WI38 (cell line): ENCODE measurements around the gene LARP1B.
"Not testable (repeated sequence)": the region's sequence is repeated elsewhere in the genome, so short reads cannot be mapped to it uniquely, and the experiment has no call there.

ENCODE experiments used
- H3K4me3 ChIP-seq: 2 replicates; pipeline ENCODE4 v1.5.1; 2011; ENCODE audit warnings: low read depth, mild to moderate bottlenecking, control low read depth, low read length
- TF ChIP-seq, protein P1 (sequence below): IDR thresholded peaks from 2 replicates; pipeline ENCODE4 v1.5.1; 2012; ENCODE audit warnings: low read depth, mild to moderate bottlenecking, control low read depth, low read length

Gene LARP1B

DNA sequence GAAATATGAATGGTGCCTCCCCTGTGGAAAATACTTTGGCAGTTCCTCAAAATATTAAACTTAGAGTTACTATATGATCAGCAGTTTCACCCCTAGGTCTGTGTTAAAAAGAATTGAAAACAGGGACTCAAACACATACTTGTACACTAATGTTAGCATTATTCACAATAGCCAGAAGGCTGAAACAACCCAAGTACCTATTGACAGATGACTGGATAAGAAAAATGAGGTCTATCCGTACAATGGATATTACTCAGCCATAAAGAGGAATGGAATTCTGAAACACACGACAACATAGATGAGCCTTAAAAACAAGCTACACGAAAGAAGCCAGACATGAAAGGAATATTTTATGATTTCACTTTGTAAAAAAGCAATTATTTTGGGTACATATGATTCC lies 171.6 kb downstream of the LARP1B start:
- TF ChIP-seq, protein P1, sequence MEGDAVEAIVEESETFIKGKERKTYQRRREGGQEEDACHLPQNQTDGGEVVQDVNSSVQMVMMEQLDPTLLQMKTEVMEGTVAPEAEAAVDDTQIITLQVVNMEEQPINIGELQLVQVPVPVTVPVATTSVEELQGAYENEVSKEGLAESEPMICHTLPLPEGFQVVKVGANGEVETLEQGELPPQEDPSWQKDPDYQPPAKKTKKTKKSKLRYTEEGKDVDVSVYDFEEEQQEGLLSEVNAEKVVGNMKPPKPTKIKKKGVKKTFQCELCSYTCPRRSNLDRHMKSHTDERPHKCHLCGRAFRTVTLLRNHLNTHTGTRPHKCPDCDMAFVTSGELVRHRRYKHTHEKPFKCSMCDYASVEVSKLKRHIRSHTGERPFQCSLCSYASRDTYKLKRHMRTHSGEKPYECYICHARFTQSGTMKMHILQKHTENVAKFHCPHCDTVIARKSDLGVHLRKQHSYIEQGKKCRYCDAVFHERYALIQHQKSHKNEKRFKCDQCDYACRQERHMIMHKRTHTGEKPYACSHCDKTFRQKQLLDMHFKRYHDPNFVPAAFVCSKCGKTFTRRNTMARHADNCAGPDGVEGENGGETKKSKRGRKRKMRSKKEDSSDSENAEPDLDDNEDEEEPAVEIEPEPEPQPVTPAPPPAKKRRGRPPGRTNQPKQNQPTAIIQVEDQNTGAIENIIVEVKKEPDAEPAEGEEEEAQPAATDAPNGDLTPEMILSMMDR: no peak
- no peak overlapping the region for H3K4me3 ChIP-seq

DNA sequence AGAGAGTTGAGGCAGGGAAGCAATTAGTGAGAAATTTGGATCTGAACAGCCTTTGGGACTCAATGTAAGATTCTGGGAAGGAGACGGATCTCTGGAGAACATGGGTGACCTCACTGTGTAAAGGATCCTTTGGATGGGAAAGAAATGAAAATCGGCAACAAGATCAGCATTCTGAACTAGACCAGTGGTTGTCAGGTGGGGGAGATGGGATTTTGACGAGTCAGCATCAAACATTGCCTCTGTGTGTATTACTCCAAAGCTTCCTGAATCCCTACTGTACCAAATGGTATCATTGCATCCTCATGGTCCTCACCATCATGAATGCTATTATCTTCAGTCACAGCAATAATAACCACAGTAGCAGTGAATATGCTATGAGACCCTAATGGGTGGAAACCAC lies 173.7 kb downstream of the LARP1B start:
- TF ChIP-seq, protein P1: no peak
- H3K4me3 ChIP-seq: no peak overlapping the region

DNA sequence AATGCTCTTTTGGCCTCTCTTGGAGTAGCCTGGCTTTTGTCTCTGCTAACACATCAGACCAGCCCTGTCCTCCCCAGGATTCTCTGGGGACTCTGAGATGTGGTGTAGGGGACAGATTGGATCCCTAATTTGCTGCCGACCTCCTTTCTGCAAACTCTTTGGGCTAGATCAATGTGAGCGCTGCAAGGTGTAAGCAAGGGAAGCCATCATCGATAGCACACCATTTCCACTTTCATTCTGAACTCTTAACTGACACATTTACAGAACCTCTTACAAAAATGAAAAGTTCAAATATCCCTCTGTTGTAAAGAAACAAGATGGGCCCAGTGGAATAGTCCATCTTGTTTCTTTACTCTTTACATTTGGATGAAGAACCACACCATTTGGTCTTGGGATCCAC lies 179.9 kb downstream of the LARP1B start:
- H3K4me3 ChIP-seq: no peak overlapping the region
- TF ChIP-seq, protein P1: no peak

DNA sequence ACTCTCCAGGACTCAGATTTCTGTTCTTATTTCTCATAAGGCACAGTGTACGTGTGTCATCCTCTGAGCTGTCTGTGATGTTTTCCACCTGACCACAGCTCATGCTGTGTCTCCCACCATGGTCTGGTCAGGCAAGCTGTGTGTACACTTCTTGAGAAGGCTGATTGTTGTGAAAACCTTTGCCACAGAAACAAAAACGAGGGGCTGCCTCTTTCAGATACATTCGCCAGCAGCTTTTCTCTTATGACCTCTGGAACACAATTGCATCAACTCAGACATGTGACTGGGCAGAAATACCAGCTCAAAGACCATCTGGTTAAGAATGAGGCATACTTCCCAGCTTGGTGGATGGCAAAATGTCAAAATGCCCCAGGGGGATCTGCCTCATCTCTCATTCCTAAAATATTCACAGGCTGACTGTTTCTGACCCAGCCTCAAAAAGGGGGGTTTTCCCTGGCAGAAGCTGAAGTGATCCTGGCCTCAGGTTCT lies 180.4 kb downstream of the LARP1B start:
- TF ChIP-seq, protein P1: no peak
- H3K4me3 ChIP-seq: no peak overlapping the region

DNA sequence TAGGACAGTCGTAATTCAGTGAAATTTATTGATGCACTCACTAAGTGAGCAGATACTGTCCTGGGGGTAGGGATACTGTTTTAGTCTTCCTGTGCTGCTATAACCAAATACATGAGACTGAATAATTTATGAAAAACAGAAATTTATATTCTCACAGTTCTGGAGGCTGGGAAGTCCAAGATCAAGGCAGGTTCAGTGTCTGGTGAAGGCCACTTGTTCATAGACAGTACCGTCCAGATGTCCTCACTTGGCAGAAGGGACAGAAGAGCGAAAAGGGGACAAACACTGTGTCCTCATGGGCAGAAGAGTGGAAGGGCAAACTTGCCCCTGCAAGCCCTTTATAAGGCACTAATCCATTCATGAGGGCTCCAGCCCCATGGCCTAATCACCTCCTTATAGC lies 180.9 kb downstream of the LARP1B start:
- H3K4me3 ChIP-seq: no peak overlapping the region
- TF ChIP-seq, protein P1: no peak

DNA sequence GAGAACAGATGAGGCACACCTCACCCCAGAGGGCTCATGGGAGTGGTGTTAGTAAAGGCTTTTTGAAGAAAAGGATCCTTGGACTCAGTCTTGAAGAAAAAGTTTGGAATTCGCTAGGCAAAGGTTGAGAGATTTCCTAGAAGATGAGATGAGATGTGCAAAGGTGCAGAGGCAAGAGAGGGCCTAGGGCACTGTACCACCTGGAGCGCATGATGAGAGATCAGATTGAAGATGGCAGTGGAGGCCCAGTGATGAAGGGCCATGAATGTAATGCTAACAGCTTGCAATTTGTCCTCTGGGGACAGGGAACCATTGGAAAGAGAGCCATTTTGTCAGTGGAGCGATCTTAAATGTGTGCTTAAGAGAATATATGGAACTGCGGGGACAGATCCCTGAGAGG lies 181.5 kb downstream of the LARP1B start:
- TF ChIP-seq, protein P1: no peak

DNA sequence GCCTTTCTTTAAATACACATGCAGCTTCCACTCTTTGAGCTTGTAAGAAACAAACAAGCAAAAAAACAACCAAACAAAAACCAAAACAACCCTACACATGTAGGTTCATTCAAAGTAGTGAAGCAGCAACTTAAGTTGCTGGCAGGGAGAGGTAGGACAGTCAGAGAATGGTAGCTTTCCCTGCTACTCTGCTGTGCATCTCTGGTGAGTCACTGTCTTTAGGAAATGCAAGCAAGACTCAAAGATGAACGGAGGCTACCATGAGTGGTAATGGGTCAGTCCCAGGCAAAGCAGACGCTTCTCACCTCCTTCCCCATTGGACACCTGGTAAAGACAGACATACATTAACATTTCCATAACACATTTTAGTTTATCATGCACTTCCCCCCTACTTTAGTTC lies 183.3 kb downstream of the LARP1B start:
- TF ChIP-seq, protein P1: no peak
- no peak overlapping the region for H3K4me3 ChIP-seq

More for the DNA sequence above, 181.5 kb downstream of the LARP1B start:
- H3K4me3 ChIP-seq: no peak overlapping the region

DNA sequence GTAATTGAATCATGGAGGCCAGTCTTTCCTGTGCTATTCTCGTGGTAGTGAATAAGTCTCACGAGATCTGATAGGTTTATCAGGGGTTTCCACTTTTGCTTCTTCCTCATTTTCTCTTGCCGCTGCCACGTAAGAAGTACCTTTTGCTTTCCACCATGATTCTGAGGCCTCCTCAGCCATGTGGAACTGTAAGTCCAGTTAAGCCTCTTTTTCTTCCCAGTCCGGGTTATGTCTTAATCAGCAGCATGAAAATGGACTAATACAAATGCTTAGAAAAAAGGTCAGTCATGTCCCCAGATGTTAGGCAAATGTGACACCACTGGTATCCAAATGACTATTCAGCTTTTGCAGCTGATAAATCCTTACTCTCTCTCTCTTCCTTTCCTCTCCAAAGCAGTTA lies 184.3 kb downstream of the LARP1B start:
- not testable (repeated sequence) for H3K4me3 ChIP-seq
